Kidney capillary endothelial cell (primary cell): ENCODE measurements around the gene ANOS1.
"Not testable (repeated sequence)": the region's sequence is repeated elsewhere in the genome, so short reads cannot be mapped to it uniquely, and the experiment has no call there.

Experiments used
- DNase-seq: peaks from one replicate; pipeline ENCODE4 v3.0.0-alpha.2; 2018; ENCODE audit warnings: low spot score

Gene ANOS1

GRCh38 chrX:8731559-8732395 lies at the start of gene ANOS1:
ANOS1 (minus strand) TSS chrX:8732137; CDS start chrX:8732036, 101 bp downstream.
- DNase-seq = no peak

GRCh38 chrX:8773117-8773516 lies 41.2 kb upstream of the ANOS1 start:
- no peak for DNase-seq

GRCh38 chrX:8760021-8760420 lies 28.1 kb upstream of the ANOS1 start:
- no peak for DNase-seq

- DNase-seq = not testable (repeated sequence)
These were observed 26.8 kb upstream of the ANOS1 start for GRCh38 chrX:8758706-8759105.

- not testable (repeated sequence) for DNase-seq
These were observed 25.9 kb upstream of the ANOS1 start for GRCh38 chrX:8757609-8758389.

- no peak for DNase-seq
These were observed 23.9 kb upstream of the ANOS1 start for GRCh38 chrX:8755813-8756212.

GRCh38 chrX:8755116-8755515 lies 23.2 kb upstream of the ANOS1 start:
- DNase-seq = no peak

- DNase-seq = no peak
These were observed 17.8 kb upstream of the ANOS1 start for GRCh38 chrX:8749697-8750096.

- no peak for DNase-seq
These were observed 16.9 kb upstream of the ANOS1 start for GRCh38 chrX:8748855-8749254.

GRCh38 chrX:8743126-8743732 lies 11.3 kb upstream of the ANOS1 start:
- peak; percentile 34 for DNase-seq

- DNase-seq = no peak
These were observed 10.0 kb upstream of the ANOS1 start for GRCh38 chrX:8741981-8742380.

GRCh38 chrX:8738588-8739189 lies 6.8 kb upstream of the ANOS1 start:
- DNase-seq = no peak

- DNase-seq = no peak
These were observed 5.9 kb upstream of the ANOS1 start for GRCh38 chrX:8737883-8738282.

GRCh38 chrX:8730812-8731558 lies 952 bp downstream of the ANOS1 start:
- no peak for DNase-seq

GRCh38 chrX:8729811-8730210 lies 2.1 kb downstream of the ANOS1 start:
- DNase-seq = no peak

GRCh38 chrX:8728932-8729535 lies 2.9 kb downstream of the ANOS1 start:
- DNase-seq = no peak

- no peak for DNase-seq
These were observed 5.8 kb downstream of the ANOS1 start for GRCh38 chrX:8726031-8726652.

GRCh38 chrX:8724300-8724699 lies 7.6 kb downstream of the ANOS1 start:
- no peak for DNase-seq

GRCh38 chrX:8721536-8721935 lies 10.4 kb downstream of the ANOS1 start:
- DNase-seq = no peak

- DNase-seq = no peak
These were observed 11.8 kb downstream of the ANOS1 start for GRCh38 chrX:8720136-8720535.

GRCh38 chrX:8717354-8717753 lies 14.6 kb downstream of the ANOS1 start:
- DNase-seq = no peak
